Activated CD4-positive, alpha-beta T cell treated with anti-CD3 and anti-CD28 coated beads for 4 hours (primary cell): ENCODE data around the gene RNLS.

Experiments used
- DNase-seq, 2 donors: peaks; one replicate each; pipeline ENCODE4 v3.0.0-alpha.2; 2020

Gene RNLS

DNA sequence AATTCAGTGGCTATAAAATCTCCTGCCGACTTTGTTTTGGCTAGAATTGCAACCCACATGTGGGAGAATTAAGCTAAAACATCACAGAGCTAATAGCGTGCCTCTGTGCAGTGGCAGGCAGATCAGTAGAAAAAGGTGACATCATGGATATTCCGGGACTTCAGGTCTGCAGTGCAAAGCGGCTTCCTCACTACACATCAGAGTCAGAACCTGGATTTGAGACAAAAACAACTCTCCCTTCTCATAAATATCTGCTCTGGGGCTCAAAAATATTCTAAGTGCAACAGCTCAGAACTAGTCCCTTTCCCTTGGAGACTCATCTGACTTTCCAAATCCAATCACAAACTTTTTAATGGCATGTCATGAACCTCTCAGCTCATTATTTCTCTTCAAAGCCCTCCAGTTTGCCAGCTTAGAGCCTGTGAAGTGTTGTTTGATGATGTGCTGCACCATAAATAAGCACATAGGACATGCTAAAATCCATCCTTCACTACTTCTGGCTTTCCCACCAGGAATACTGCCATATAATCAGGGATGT is 337.1 kb downstream of the RNLS start:
- no peak for DNase-seq

DNA sequence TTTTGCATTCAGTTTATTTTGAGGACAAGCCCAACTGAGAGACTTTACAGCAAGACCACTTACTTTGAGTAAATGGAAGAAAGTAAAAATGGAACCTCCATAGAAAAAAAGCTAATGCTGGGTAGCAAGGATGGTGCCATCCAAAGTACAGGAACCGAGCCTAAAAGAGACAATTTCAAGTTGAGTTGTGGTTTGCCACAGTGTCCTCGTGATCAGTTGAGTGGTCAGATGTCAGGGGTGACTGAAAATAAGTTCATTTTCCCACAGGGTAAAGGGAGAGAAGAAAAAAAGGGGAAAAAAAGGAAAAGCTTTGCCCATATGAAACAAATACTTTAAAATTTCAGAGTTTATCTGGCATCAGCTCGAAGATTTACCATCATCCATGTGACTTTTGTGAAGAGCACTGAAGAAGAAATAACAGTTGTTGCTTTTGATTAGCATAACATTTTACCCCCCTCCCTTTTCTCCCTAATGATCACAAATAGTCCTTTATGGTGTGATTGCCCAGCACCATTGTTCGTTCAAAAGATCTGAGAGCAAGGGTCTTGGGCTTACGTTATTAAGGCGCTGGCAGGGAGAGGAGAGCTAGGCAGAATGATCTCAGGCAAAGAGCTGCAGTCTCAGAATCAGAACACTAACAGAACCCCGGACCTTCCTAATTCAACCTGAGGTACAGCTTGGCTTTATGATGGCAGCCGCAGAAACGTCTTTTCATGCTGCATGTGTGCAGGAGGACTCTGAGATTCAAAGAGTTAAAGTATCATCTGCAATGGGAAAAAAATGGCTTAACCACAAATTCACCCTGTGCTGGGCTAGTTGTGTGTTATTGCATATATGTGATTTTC is 338.1 kb downstream of the RNLS start:
- no peak for DNase-seq

DNA sequence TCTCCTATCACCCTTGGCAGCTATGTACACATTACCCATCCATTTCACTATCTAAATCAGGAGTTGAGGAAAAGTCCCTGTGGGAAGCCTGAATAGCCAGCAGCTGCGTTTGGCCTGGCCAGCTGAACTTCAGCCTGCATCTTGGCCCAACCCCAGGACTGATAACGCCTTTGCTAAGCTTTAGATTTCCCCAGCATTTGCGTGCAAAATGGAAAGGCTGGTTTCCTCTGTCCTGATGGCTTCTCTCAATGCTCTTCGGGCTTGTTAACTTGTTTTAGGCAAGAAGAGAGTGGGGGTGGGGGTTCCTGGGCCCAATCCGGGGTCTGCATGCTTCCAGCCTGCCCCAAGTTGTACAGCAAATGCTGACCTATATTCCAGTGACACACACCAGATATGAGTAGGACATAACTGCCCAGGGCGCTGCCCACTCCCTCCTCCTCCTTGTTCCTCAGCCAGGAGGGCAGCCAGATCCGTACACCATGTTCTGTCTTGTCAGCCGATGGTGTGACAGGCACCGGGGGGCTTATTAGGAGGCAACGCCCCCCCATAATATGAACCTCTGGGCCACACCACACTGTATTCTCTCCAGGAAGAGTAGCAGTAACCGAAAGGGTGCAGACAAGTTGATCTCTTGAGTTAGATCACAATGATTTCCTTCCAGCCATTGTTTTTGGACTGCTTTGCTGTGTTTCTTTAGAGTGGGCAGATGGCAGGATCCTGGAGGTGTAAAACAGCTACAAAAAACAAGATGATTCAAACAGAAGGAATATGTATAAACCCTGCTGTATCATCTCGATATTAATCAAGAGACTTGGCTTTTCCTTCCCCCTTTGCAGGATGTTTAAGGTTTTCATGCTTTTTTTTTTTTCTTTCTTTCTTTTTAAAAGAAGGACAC is 339.0 kb downstream of the RNLS start:
- DNase-seq: no peak

DNA sequence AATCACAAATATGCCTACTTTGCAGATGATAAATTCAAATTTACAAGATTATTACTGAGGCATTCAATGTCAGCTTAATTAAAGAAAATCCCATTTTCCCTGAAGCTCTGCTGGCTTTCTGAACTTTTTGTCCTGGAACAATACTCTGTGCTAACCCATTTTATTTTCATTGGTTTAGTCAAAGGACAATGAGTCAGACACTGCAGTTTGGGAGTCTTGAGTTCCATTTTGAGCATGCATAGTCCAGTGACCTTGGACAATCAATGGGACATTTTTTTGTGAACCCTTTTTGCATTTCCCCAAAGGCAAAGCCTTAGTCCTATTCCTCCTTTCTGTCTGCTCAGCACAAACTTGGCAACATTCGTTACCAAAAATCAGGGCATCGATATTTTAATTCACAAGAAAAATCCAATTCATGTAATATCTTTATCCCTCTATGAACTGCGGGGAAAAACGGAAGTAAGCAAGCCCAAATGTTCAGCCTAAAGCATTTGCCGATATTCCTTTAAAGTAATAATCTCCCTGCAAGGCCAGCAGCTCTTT is 339.8 kb downstream of the RNLS start:
- DNase-seq: no peak

DNA sequence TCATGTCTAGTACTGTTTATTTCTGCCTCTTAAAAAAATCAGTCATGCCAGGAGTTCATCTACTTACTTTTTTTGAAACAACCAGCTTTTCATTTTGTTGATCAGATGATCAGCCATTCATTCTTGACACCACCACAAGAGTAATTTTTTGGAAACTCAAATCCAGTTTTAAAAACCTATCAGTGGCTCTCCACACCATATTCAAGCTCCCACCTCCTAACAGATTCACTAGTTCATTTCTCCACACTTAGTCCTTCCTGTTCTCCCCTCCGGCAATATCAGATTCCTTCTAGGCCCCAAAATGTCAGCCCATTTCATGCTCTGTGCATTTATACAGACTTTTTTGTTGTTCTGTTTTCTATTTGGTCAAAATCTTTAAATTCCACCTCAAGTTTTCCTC is 341.6 kb downstream of the RNLS start:
- DNase-seq: no peak

DNA sequence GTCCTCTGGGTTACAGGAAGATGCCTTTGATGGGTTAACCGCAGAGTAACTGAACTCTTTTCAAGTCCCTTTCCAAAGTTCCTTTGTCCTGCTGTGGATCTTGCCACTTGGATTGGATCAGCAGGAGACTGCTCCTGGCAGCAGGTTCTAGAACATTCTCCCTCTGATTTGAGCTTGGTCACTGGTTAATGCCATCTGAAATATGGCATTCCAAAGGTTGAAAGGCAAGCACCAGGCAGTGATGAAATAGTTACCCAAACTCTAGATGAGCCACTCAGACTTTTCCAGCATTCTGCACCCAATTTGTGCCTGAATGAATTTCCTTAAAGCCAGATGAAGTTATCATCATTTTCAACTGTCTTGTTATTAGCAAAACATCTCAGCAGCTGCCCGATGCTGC is 343.9 kb downstream of the RNLS start:
- no peak for DNase-seq

DNA sequence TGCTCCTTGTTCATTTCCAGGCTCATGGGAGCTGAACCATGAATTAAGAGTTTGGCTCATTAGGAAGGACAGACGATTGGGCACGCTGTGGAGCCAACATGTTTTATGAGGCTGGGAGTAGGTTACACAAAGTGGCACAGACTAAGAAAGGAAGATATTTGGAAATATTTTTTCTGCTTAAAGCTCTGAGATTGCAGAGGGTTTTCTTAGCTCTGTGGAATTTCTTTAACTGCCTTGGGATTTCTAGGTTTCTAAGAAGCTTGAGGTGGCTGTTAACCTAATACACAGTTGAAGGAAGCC is 344.6 kb downstream of the RNLS start:
- no peak for DNase-seq

DNA sequence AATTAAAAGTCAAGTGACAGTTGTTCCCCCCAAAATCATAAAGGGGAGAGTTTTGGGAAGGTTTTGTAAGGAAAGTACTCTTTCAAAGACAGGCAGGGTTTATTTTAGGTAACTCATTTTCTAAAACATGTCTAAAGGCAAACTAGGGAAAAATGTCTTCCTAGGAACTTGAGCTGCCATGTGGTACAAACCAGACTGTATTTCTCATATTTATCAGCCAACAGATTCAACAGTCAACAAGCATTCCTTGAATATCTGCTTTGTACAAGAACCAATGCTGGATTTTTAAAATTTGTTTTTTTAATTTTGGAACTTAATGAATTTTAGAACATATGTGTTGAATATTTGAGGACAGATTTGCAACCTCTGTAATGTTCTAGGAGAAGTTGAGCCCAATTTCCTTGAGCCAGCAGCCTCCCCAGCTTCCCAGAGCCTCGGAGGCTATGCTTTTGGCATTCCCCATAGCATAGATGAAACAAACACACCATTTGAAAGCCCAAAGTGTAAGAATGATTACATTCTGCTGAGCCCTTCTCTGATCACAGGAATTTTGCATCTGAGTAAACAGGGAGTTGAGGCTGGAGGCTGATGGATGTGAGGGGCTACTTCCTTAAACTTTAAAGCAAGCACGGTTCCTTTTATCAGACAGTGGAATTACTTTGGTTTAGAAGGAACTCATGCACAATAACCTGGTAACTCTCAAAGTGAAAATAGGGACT is 345.1 kb downstream of the RNLS start:
- DNase-seq: no peak

DNA sequence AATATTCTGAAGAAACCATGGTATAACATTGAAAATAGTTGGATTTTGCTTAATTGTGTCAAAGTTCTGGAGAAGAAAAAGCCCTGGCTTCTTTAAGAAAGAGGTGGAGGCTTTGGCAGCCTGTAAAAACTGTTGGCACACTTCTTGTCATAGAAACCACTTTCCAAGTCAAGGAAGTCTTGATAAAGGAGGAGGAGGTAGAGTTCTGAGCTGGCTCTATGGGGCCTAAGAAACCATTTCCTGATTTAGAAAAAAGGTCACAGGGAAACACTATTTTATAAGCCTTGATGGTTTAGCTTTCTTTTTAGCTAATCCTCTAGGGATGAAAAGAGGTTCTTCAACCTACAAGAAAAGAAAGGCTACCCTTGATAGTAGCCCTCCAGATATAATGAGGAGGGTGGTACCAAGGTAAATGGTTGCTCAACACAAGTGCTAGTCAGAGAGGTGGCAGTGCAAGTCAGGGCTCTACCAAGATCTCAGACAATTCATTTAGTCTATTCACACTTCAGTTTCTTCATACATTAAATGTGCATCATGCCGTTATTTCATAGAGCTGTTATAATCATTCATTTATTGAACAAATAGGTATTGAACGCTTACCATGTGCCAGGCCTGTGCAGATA is 346.9 kb downstream of the RNLS start:
- no peak for DNase-seq

DNA sequence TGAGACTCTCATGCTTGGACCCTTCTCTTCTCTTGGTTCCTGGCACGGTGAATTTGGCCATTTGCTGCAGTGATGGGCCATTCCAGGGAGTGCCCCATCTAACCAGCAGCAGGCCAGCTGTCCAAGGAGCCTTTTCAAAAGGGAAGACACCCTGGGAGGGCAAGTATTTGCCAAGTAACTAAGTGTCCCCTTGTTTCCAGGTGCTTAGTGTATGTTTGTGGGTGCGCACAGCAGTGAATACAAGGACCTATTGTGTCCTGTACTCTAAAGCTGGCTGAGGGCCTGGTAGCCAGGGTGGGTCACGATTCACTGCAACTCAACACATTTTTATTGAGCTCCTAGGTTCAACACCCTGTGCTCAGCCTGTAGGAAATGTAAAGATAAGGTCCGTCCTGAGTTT is 348.8 kb downstream of the RNLS start:
- no peak for DNase-seq

DNA sequence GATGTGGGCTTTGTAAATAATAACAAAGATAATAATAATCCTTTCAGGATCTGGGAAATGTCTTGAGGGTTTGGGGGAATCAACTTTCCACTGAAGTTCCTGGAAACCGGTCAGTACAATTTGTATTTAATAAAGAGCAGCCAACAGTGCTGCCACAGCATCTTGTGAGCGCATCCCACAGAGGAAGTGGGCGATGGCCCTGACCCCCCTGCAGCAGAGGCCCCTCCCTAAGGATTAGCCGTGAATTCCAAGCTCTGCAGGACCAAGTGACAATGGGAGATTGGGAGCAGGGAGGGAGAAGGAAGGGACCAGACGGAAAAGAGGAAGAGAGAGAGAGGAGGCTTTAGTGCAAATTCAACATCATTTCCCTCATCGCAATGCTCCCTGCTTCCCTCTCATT is 349.2 kb downstream of the RNLS start:
- no peak for DNase-seq

DNA sequence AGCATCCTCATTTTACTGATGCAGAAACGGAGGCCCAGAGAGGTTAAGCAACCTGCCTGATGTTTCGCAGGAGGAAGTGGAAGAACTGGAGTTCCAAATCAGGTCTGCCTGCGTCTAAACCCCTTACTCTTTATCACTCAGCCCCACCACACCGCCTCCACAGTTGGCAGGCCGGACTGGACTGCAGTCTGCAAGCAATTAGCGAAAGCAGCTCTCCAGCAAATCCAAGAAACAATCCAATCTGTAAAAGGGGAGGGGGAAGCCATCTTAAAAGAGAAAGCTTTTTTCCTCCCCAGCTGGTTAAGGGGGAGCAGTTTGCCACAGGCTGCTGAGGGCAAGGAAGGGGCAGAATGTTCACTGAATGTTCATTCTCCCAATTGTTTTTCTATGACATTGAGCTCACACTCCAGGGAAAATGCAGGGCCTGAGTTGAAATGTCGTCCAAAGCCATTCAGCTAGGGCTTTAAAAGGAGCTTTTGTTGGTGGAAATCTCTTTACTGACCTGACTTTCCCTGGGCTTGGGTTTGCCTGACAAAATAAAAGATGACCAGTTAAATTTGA is 350.1 kb downstream of the RNLS start:
- DNase-seq: no peak

DNA sequence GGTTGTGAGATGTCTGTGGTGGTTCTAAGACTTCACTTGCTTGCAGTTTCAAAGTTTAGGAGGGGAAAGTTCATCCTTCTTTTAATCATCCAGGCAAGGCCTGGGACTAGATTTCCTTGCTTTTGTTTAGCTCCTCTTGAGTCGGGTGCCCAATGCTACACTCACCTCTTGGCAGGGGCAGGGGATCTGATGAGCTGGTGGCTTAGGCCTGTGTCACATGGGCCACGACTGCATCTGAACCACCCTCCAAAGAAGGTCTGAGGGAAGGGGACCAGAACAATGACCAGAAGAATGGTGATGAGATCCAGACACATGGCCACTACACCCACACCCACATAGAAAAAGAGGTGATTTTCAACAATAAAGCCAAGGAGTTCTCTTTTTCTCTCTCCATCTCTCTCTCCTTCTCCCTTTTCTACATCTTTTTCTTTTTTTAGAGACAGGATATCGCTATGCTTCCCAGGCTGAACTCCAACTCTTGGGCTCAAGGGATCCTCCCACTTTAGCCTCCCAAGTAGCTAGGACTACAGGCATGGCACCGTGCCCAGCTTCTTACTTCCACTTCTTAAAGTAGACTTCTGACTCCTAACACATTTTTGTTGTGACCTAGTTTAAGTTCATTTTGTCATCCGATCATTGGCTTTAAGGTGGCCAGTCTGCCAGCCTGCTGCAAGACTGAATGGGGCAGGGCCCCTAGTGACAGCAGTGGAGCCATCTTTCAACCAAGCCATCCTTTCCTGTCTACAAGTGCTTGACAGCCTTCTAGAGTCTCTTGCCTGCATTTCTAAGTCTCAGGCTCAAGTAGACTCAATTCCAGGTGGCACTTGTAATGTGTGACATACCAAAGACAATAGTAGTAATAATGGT is 350.9 kb downstream of the RNLS start:
- no peak for DNase-seq

DNA sequence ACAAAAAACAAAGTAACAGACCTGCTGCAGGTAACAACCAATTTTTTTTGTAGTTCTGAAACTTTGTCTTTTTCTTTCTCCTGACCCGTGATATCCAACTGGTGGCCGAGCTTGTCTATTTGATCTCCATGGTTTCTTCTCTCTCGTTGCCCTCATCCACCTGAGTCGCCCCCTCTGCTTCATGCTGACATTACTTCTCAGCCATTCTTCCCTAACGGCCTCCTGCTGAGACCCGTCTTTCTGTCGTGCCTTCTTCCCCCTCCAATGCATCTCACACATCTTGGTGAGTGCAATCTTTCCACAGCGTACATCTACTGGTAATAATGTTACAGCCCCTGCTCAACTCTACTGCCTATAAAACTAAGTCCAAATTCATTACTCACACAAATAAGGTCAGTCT is 352.9 kb downstream of the RNLS start:
- DNase-seq: no peak

DNA sequence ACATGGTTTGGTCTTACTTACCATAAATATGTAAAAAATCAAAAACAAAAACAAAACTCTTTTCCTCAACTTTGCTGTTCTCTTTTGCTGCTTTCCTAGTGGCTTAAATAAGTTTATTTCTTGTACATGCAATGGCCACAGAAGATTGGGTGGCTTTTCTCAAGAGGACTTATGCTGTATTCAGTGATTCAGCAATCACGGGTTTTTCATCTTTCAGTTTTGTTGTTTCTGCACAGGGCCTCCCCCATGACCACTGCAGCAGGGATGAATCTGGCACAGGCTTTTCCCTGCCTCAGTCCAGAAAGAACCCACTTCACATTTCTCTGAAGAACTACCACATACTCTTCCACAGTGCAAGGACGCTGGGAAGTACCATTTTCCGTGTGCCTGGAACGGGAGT is 355.0 kb downstream of the RNLS start:
- no peak for DNase-seq

DNA sequence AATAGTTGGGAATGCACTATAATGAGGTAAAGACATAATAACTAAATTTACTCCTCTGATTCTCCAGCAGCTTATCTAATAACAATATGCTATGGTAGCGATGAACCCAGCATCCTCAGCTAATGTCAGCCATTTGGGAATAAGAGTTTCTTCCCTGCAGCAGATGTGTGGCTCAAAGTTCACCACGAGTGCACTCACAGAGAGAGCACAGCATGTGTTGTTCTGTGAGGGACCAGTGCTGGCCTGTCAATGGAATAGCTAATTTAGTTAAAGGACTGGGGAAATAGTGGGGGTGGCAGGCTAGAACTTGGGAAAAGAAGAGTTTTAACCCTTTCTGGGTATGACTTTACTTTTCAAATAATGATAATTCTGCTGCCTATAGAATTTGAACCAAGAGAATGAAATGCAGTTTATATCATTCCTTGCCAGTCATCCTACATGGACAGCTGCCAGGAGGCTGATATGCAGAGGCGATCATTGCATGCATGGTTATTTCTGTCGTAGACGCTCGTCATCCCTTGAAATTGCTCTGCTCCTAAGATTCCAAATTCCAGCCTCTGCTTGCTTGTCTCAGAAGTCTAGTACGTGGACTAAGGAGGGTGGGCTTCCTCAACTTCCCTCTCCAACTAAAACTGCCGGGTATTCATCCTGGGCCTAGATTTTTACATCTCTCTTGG is 355.6 kb downstream of the RNLS start:
- DNase-seq: no peak

DNA sequence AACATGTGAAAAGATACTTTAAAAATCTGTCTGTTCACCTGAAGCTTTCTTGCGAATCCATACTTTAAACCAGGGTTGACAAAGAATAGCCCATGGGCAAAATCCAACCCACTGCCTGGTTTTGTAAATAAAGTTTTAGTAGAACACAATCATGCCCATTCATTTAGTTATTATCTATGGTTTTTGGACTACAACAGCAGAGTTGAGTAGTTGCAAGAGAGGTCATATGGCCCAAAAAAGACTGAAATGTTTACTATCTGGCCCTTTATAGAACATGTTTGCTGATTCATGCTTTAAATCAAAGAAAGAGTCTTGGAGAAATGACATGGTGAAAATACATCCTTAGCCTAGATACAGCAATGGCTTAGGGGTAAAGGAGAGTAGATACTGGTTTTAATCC is 356.2 kb downstream of the RNLS start:
- DNase-seq: no peak

DNA sequence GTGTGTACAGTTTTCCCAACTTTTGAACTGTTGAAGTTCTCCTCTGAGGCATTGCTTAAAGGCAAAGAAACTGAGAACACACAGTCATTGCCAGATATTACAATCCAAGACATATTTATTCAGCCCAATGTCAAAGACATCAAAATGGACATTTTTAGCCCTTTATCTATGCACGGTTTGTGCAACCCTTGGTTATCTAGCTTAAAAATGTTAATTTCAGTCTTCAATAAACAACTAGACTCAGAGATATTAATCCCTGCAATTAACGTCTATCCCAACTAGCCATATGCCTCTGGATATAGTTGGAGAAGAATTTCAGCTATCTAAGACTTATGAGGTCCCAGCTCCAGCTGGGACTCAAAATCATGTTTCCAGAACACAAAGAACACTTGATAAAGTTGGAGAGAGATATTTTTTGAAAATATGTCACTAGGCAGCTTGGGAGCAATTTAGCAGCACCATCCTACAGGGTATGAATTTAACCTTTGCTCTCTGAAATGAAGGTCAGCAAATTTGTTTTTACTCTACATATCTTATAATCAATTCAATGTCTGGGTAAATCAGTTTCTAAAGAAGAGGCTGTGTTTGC is 357.0 kb downstream of the RNLS start:
- no peak for DNase-seq
